CD4-positive, alpha-beta T cell treated with Interleukin-4 for 1 hour (primary cell): Measurements from ENCODE around the gene PACRG.

ENCODE experiments used
- DNase-seq, 2 donors: peaks; one replicate each; pipeline ENCODE4 v3.0.0-alpha.2; 2020 to 2022

PACRG gene

GRCh38 chr6:162871966-162872365 lies 144.2 kb downstream of the PACRG start:
- DNase-seq, result no peak

- DNase-seq, result no peak
Measured at GRCh38 chr6:162873537-162873936, 145.8 kb downstream of the PACRG start.

GRCh38 chr6:162875070-162875469 lies 147.3 kb downstream of the PACRG start:
- DNase-seq, result no peak

- DNase-seq, result no peak
Measured at GRCh38 chr6:162882801-162883481, 155.2 kb downstream of the PACRG start.

- DNase-seq, result no peak
Measured at GRCh38 chr6:162887981-162888689, 160.4 kb downstream of the PACRG start.

- no peak for DNase-seq
Measured at GRCh38 chr6:162889303-162889702, 161.5 kb downstream of the PACRG start.

- DNase-seq, result no peak
Measured at GRCh38 chr6:162898011-162898410, 170.2 kb downstream of the PACRG start.

GRCh38 chr6:162899148-162899547 lies 171.4 kb downstream of the PACRG start:
- DNase-seq, result no peak

GRCh38 chr6:162900503-162900902 lies 172.7 kb downstream of the PACRG start:
- no peak for DNase-seq

GRCh38 chr6:162904069-162904663 lies 176.4 kb downstream of the PACRG start:
- no peak for DNase-seq

- DNase-seq, result no peak
Measured at GRCh38 chr6:162906479-162906878, 178.7 kb downstream of the PACRG start.

- DNase-seq, result peak in 1 of 2 donors; percentile 16
Measured at GRCh38 chr6:162907876-162908481, 180.2 kb downstream of the PACRG start.

GRCh38 chr6:162913206-162913605 lies 185.4 kb downstream of the PACRG start:
- no peak for DNase-seq

GRCh38 chr6:162917506-162917905 lies 189.7 kb downstream of the PACRG start:
- no peak for DNase-seq

- DNase-seq, result no peak
Measured at GRCh38 chr6:162921062-162921461, 193.3 kb downstream of the PACRG start.

- DNase-seq, result no peak
Measured at GRCh38 chr6:162921510-162922040, 193.8 kb downstream of the PACRG start.

GRCh38 chr6:162922563-162923166 lies 194.9 kb downstream of the PACRG start:
- no peak for DNase-seq

- DNase-seq, result no peak
Measured at GRCh38 chr6:162934844-162935243, 207.1 kb downstream of the PACRG start.

GRCh38 chr6:162940426-162940825 lies 212.7 kb downstream of the PACRG start:
- DNase-seq, result no peak

GRCh38 chr6:162941128-162941527 lies 213.4 kb downstream of the PACRG start:
- no peak for DNase-seq

- no peak for DNase-seq
Measured at GRCh38 chr6:162942866-162943265, 215.1 kb downstream of the PACRG start.

- DNase-seq, result no peak
Measured at GRCh38 chr6:162943369-162943768, 215.6 kb downstream of the PACRG start.

- no peak for DNase-seq
Measured at GRCh38 chr6:162951164-162951743, 223.5 kb downstream of the PACRG start.
